HepG2 (cell line): ENCODE measurements around the gene LHPP. TPM values are rescaled to one million over a fixed set of nuclear protein-coding genes. Genes with fewer than 3 reads are reported as not detected.

Experiments
- ATAC-seq: fragments of 200-7000 bp; cut with Tn5 transposase; 3 replicates; pipeline ENCODE4 v1.9.1; 2020; ENCODE audit warnings: mild to moderate bottlenecking, moderate library complexity
- BruUV-seq: library from RNA; stranded (reverse); fragments of 400-500 nt; replicated peaks from 2 replicates; lab custom pipeline; 2021; lab: Mats Ljungman, UMichigan
- CTCF ChIA-PET: fragments of 300-600 bp; formaldehyde crosslinking; extraction: SDS; loops from one replicate; lab custom pipeline; 2021; ENCODE audit warnings: low total read pairs, inconsistent platforms, low intra/inter-chr PET ratio; lab: Yijun Ruan, JAX
- POLR2A ChIA-PET: fragments of 350-600 bp; sonication (Branson Sonifier 250); formaldehyde crosslinking; loops from one replicate; lab custom pipeline; 2020; ENCODE audit warnings: antibody characterized with exemption, inconsistent platforms; lab: Yijun Ruan, JAX
- DNase-seq: peaks from one replicate; pipeline ENCODE4 v3.0.0-alpha.2; 2015; ENCODE audit warnings: low spot score
- FAIRE-seq: peaks from 3 replicates; lab custom pipeline; 2011; peaks lifted over from hg19 to GRCh38; lab: Jason Lieb, UNC
- H2AFZ ChIP-seq: one replicate; pipeline ENCODE4 v1.6.1; 2011; ENCODE audit warnings: low read length, inconsistent platforms
- H3K27ac ChIP-seq: fragments of 300-600 bp; 3 replicates; pipeline ENCODE4 v1.8.0; 2011; ENCODE audit warnings: mixed run types, mild to moderate bottlenecking, mixed read lengths, low read length, inconsistent platforms; ENCODE audit not compliant: insufficient read depth; ENCODE audit errors: extremely low read length
- H3K27me3 ChIP-seq, 2 experiments: fragments of 200-600 bp in 1 of 2; 2 replicates in 1 of 2; 3 replicates in 1 of 2; pipeline versions ENCODE4 v1.6.0 to v1.8.0; 2011; ENCODE audit warnings: low read length in 2 of 2, mild to moderate bottlenecking in 2 of 2, moderate library complexity in 2 of 2, inconsistent platforms in 1 of 2; ENCODE audit not compliant: insufficient read depth in 2 of 2, control insufficient read depth in 1 of 2
- H3K36me3 ChIP-seq, 2 experiments: fragments of 200-600 bp in 1 of 2; replicated peaks in 1 of 2; 2 replicates in 1 of 2; 3 replicates in 1 of 2; pipeline versions ENCODE4 v1.5.1 to v1.8.0; 2011; ENCODE audit warnings: low read length in 2 of 2, inconsistent platforms in 1 of 2; ENCODE audit not compliant: insufficient read depth in 2 of 2, control insufficient read depth in 1 of 2
- H3K4me1 ChIP-seq: 2 replicates; pipeline ENCODE4 v1.5.1; 2012; ENCODE audit warnings: low read length, inconsistent platforms; ENCODE audit not compliant: insufficient read depth
- H3K4me2 ChIP-seq: 2 replicates; pipeline ENCODE4 v1.6.0; 2011; ENCODE audit warnings: low read depth, low read length, inconsistent platforms
- H3K4me3 ChIP-seq, 3 experiments: fragments of 200-600 bp in 1 of 3; sonication (generic), shearing (Covaris generic) in 1 of 3; replicated peaks in 1 of 3; 2 replicates each; pipeline ENCODE4 v1.5.1; 2011 to 2016; ENCODE audit warnings: low read length in 3 of 3, inconsistent platforms in 2 of 3, low read depth in 2 of 3, mild to moderate bottlenecking in 2 of 3, control low read depth in 1 of 3, mixed read lengths in 1 of 3; ENCODE audit not compliant: insufficient read depth in 1 of 3
- H3K79me2 ChIP-seq: one replicate; pipeline ENCODE4 v1.6.1; 2011; ENCODE audit warnings: low read length, inconsistent platforms; ENCODE audit not compliant: insufficient read depth
- H3K9ac ChIP-seq: 2 replicates; pipeline ENCODE4 v1.6.0; 2011; ENCODE audit warnings: mild to moderate bottlenecking, low read depth, low read length, inconsistent platforms; ENCODE audit not compliant: insufficient read depth
- H3K9me3 ChIP-seq: 2 replicates; pipeline ENCODE4 v1.5.1; 2012; ENCODE audit warnings: mild to moderate bottlenecking, low read length
- H4K20me1 ChIP-seq: 2 replicates; pipeline ENCODE4 v1.6.0; 2011; ENCODE audit warnings: inconsistent platforms, mild to moderate bottlenecking, low read length, moderate library complexity; ENCODE audit not compliant: insufficient read depth
- ARHGAP35 ChIP-seq: sonication (generic); formaldehyde crosslinking; IDR thresholded peaks from 2 replicates; pipeline ENCODE4 v1.9.0; 2022; ENCODE audit warnings: mild to moderate bottlenecking, inconsistent platforms, moderate library complexity, missing genetic modification reagents, borderline replicate concordance
- MLLT10 ChIP-seq: sonication (generic); formaldehyde crosslinking; IDR thresholded peaks from 2 replicates; pipeline ENCODE4 v1.4.0; 2020; ENCODE audit warnings: missing genetic modification reagents
- PHF21A ChIP-seq: sonication (generic); formaldehyde crosslinking; IDR thresholded peaks from 2 replicates; pipeline ENCODE4 v1.5.0; 2020; ENCODE audit warnings: mild to moderate bottlenecking, missing genetic modification reagents
- RAD21 ChIP-seq: fragments of 450-650 bp; formaldehyde crosslinking; IDR thresholded peaks from 2 replicates; pipeline ENCODE4 v1.5.0; 2020; ENCODE audit warnings: mild to moderate bottlenecking
- RARG ChIP-seq: sonication (generic); formaldehyde crosslinking; IDR thresholded peaks from 2 replicates; pipeline ENCODE4 v1.4.0; 2020; ENCODE audit warnings: low read depth, mild to moderate bottlenecking, missing genetic modification reagents
- RBFOX2 ChIP-seq: fragments of 200-400 bp; formaldehyde crosslinking; IDR thresholded peaks from 2 replicates; pipeline ENCODE4 v1.6.1; 2017; ENCODE audit warnings: low read depth, mild to moderate bottlenecking, low read length
- YEATS2 ChIP-seq: sonication (generic); formaldehyde crosslinking; IDR thresholded peaks from 2 replicates; pipeline ENCODE4 v1.4.0; 2020; ENCODE audit warnings: missing genetic modification reagents, borderline replicate concordance
- ZBTB7B ChIP-seq: sonication (generic); formaldehyde crosslinking; IDR thresholded peaks from 2 replicates; pipeline ENCODE4 v1.4.0; 2020; ENCODE audit warnings: missing genetic modification reagents
- ZFP82 ChIP-seq: sonication (generic); formaldehyde crosslinking; IDR thresholded peaks from 2 replicates; pipeline ENCODE4 v1.5.1; 2020; ENCODE audit warnings: mild to moderate bottlenecking, missing genetic modification reagents, borderline replicate concordance
- ZFX ChIP-seq: sonication (generic); formaldehyde crosslinking; IDR thresholded peaks from 2 replicates; pipeline ENCODE4 v1.4.0; 2020; ENCODE audit warnings: mild to moderate bottlenecking, low read depth, missing genetic modification reagents, moderate library complexity
- ZNF230 ChIP-seq: sonication (generic); formaldehyde crosslinking; IDR thresholded peaks from 2 replicates; pipeline ENCODE4 v1.4.0; 2020; ENCODE audit warnings: mild to moderate bottlenecking, missing genetic modification reagents
- ZNF296 ChIP-seq: sonication (generic); formaldehyde crosslinking; conservative IDR thresholded peaks from 2 replicates; pipeline ENCODE4 v1.5.0; 2020; ENCODE audit warnings: mild to moderate bottlenecking, missing genetic modification reagents
- ZNF562 ChIP-seq: sonication (generic); formaldehyde crosslinking; IDR thresholded peaks from 2 replicates; pipeline ENCODE4 v1.8.0; 2022; ENCODE audit warnings: missing genetic modification reagents, borderline replicate concordance
- ZNF572 ChIP-seq: sonication (generic); formaldehyde crosslinking; IDR thresholded peaks from 2 replicates; pipeline ENCODE4 v1.5.1; 2020; ENCODE audit warnings: mild to moderate bottlenecking, missing genetic modification reagents
- ZNF713 ChIP-seq: sonication (generic); formaldehyde crosslinking; IDR thresholded peaks from 2 replicates; pipeline ENCODE4 v1.4.0; 2020; ENCODE audit warnings: mild to moderate bottlenecking, missing genetic modification reagents
- WGBS: methylation state at CpG from one replicate; pipeline ENCODE4 v1.1.6; 2017; ENCODE audit warnings: low lambda C conversion rate; 5-methylcytosine and 5-hydroxymethylcytosine counted together
- in situ Hi-C: cut with HindIII; loops from 2 replicates; pipeline ENCODE4 v1.10.0; 2017; ENCODE audit warnings: low pct_unique_long_range_greater_than_20kb; ENCODE audit not compliant: extremely low pct_ligation_motif_present
- intact Hi-C: fragments of 100-400 bp; cut with micrococcal nuclease; formaldehyde crosslinking; loops from one replicate; pipeline ENCODE4 v1.10.0; 2022; ENCODE audit not compliant: unreplicated experiment
- polyA plus RNA-seq, 8 experiments: library from polyadenylated mRNA; depleted of rRNA in 3 of 8; stranded (reverse) in 7 of 8; unstranded in 1 of 8; fragments of >200 nt; fragmentation: Illumina TruSeq in 4 of 8; extraction: Trizol in 4 of 8; gene quantifications; 2 replicates each; pipeline versions ENCODE4 v1.2.1 to v1.2.3, GENCODE V29; 2011 to 2016; ENCODE audit warnings: low read depth in 4 of 8, missing spikeins in 1 of 8, mixed read lengths in 1 of 8; ENCODE audit not compliant: insufficient read depth in 1 of 8
- total RNA-seq, 5 experiments: library from RNA; depleted of rRNA; stranded (reverse); fragments of >200 nt; fragmentation: Illumina TruSeq; extraction: Trizol; gene quantifications; 2 replicates each; pipeline ENCODE4 v1.2.3, GENCODE V29; 2016; ENCODE audit warnings: low read depth in 1 of 5
- TF ChIP-seq, protein P1 (sequence below): sonication (generic); formaldehyde crosslinking; IDR thresholded peaks from 2 replicates; pipeline ENCODE4 v1.4.0; 2020; ENCODE audit warnings: missing genetic modification reagents, low read depth, mild to moderate bottlenecking, borderline replicate concordance
- TF ChIP-seq, protein P2 (sequence below): sonication (generic); formaldehyde crosslinking; IDR thresholded peaks from 2 replicates; pipeline ENCODE4 v1.5.0; 2020; ENCODE audit warnings: missing genetic modification reagents
- TF ChIP-seq, protein P3 (sequence below): sonication (generic); formaldehyde crosslinking; IDR thresholded peaks from 2 replicates; pipeline ENCODE4 v1.8.1; 2023; ENCODE audit warnings: mild to moderate bottlenecking, missing genetic modification reagents, borderline replicate concordance
- TF ChIP-seq, protein P4 (sequence below): sonication (generic); formaldehyde crosslinking; IDR thresholded peaks from 2 replicates; pipeline ENCODE4 v1.9.0; 2021; ENCODE audit warnings: missing genetic modification reagents, borderline replicate concordance

LHPP gene
- total and polyA plus RNA-seq, 2 of the 13 experiments (the other 11 are each of a cell fraction or from before 2014, with no cell fraction given) = 5.2 to 13.1 TPM

DNA sequence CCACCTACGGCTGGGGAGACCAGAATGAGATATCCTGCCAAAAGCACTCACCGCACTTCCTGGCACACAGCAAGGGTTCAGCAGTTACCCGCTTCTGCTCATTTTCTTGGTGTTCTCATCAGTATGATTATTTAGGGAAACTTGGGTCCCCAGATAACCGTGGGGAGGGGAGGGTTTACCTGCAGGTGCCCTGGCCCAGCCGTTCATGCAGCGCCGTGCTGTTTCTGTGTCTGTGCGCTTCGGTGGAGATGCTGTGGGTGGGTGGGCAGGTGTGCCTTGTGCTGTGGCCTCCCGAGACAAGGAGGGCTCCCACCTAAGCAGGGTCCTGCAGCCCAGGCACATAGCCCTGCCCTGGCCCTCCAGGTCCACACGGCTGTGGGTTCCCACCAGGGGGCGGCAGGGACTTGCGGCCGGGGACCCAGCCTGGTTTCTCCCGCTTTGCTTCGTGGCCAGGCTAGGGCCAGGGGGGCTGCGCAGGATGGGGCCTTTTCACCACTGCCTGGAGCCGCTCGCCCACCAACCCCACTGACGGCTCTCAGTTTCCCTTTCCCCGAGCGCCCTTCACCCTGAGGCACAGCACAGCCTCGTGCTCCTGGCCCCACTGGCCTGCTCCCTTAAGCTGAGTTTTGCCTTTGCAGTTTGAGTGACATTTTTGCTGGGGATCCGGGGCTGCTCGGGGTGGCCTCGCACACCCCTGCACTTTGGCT lies 78.5 kb downstream of the LHPP start:
- peak; percentile 88 for ATAC-seq
- no peak overlapping the region for H3K9ac ChIP-seq
- H3K9me3 ChIP-seq = no peaks in the 10 kb centered on the region
- no peaks in the 10 kb centered on the region for H4K20me1 ChIP-seq
- H3K36me3 ChIP-seq = no peaks in the 10 kb centered on the region
- no peaks in the 10 kb centered on the region for H3K79me2 ChIP-seq
- BruUV-seq = no TSS peak
- intact Hi-C loops = loop anchor here (2.0 kb wide), 2 partner anchors 25 to 67 kb away; no protein-coding TSS in a partner anchor
- no peak for FAIRE-seq
- 24% methylated on average over 14 of the region's 26 CpGs for WGBS
- H3K4me1 ChIP-seq = peaks cover 10% of the 10 kb centered on the region; the same call in 1 of the 2 replicates
- ChIA-PET POLR2A (no interaction called here), CTCF (interaction anchor here (1.6 to 2.5 kb wide), 4 partner anchors 26 to 205 kb away, joined by 6 to 21 read pairs (median 10); no protein-coding TSS in a partner anchor)
- in situ Hi-C loops = loop anchor here (5.0 kb wide), 1 partner anchor 202 kb away; the partner anchor contains the start of gene FAM53B
- no peak overlapping the region for H3K27ac ChIP-seq
- DNase-seq = peak; percentile 22
- H3K4me2 ChIP-seq = peak overlapping the region; percentile 69
- H3K27me3 ChIP-seq = peaks cover 0 to 1% of the 10 kb centered on the region in 2 experiments; a peak in 1 of 5 replicates
- H2AFZ ChIP-seq = no peak overlapping the region
- H3K4me3 ChIP-seq = peak overlapping the region in 1 of 3 experiments; percentile 1; a peak in 1 of 6 replicates
- TF ChIP-seq MLLT10 (CRISPR knock-in tag) (no peak), ZNF713 (CRISPR knock-in tag) (no peak), PHF21A (CRISPR knock-in tag) (no peak), YEATS2 (no peak), ZNF296 (CRISPR knock-in tag) (no peak), RARG (CRISPR knock-in tag) (no peak), ZBTB7B (peak; percentile 44; the same call in 1 of the 2 replicates), ZNF230 (no peak), ZFP82 (CRISPR knock-in tag) (no peak), ZFX (CRISPR knock-in tag) (no peak), ZNF572 (CRISPR knock-in tag) (no peak), ZNF562 (no peak), RBFOX2 (no peak), RAD21 (CRISPR knock-in tag) (peak; percentile 95), ARHGAP35 (CRISPR knock-in tag) (no peak)
- TF ChIP-seq, protein P1, sequence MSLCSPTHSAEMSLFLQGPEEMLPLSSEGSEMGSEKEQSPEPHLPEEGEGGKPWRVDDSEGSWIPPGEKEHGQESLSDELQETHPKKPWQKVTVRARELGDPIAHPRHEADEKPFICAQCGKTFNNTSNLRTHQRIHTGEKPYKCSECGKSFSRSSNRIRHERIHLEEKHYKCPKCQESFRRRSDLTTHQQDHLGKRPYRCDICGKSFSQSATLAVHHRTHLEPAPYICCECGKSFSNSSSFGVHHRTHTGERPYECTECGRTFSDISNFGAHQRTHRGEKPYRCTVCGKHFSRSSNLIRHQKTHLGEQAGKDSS (CRISPR knock-in tag) = no peak
- TF ChIP-seq, protein P2, sequence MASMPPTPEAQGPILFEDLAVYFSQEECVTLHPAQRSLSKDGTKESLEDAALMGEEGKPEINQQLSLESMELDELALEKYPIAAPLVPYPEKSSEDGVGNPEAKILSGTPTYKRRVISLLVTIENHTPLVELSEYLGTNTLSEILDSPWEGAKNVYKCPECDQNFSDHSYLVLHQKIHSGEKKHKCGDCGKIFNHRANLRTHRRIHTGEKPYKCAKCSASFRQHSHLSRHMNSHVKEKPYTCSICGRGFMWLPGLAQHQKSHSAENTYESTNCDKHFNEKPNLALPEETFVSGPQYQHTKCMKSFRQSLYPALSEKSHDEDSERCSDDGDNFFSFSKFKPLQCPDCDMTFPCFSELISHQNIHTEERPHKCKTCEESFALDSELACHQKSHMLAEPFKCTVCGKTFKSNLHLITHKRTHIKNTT = no peak
- TF ChIP-seq, protein P3, sequence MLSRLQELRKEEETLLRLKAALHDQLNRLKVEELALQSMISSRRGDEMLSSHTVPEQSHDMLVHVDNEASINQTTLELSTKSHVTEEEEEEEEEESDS = no peak
- TF ChIP-seq, protein P4, sequence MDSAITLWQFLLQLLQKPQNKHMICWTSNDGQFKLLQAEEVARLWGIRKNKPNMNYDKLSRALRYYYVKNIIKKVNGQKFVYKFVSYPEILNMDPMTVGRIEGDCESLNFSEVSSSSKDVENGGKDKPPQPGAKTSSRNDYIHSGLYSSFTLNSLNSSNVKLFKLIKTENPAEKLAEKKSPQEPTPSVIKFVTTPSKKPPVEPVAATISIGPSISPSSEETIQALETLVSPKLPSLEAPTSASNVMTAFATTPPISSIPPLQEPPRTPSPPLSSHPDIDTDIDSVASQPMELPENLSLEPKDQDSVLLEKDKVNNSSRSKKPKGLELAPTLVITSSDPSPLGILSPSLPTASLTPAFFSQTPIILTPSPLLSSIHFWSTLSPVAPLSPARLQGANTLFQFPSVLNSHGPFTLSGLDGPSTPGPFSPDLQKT (CRISPR knock-in tag) = no peak
